ENCODE measurements around the gene USHBP1.

USHBP1 gene

DNA sequence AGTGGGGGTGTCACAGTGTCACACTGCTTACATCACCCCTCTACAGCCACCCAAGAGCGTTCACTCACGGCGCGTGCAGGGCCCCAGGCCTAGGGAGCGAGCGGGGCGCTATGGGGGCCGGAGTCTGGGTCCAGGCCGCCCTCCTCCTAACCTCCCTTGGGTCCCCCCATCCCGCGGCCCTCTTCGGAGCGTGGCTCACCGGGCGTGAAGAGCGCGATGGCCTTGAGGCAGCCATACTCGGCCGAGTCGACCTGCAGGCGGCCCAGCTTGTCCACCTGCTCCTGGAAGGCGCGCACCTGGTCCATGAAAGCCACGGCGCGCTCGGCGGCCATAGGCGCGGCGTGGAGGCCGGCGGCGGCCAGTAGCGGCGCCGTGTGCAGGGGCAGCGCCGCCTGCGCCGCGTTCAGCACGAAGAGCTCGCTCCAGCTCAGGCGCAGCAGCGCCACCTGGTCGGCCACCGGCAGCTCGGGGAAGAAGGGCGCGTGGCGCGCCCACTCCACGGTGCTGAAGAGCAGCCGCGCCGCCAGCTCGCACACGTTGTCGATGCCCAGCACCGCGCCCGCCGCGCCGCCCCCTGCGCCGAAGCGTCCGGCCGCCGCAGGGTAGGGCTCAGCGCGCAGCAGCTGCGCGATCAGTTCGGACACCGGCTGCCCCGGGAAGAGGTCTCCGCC is 29.1 kb downstream of the USHBP1 start:
- CTCF ChIA-PET, result interaction anchor here (0.6 to 1.4 kb wide), 9 partner anchors 10 to 365 kb away, joined by 3 to 6 read pairs (median 3); partner anchors contain the start of genes HAUS8 and NR2F6
- peak; percentile 87 for DNase-seq
- peaks cover 28% of the 10 kb centered on the region for H3K4me1 Mint-ChIP-seq
- peaks cover 7% of the 10 kb centered on the region for H3K36me3 Mint-ChIP-seq
- no peaks in the 10 kb centered on the region for H3K9me3 Mint-ChIP-seq
- H3K27me3 Mint-ChIP-seq, result peaks cover under 1% of the 10 kb centered on the region
- H3K27ac Mint-ChIP-seq, result peak overlapping the region; percentile 88
- peak overlapping the region; percentile 81 for H3K4me3 Mint-ChIP-seq

GRCh38 chr19:17234911-17235299 is 29.6 kb downstream of the USHBP1 start:
- H3K9me3 Mint-ChIP-seq, result no peaks in the 10 kb centered on the region
- peaks cover 10% of the 10 kb centered on the region for H3K36me3 Mint-ChIP-seq
- CTCF ChIA-PET, result interaction anchor here (0.9 to 1.4 kb wide), 6 partner anchors 11 to 160 kb away, joined by 3 to 8 read pairs (median 5); partner anchors contain the start of genes HAUS8, NR2F6 and USE1
- H3K4me1 Mint-ChIP-seq, result peaks cover 28% of the 10 kb centered on the region
- H3K27me3 Mint-ChIP-seq, result no peaks in the 10 kb centered on the region
- DNase-seq, result peak; percentile 81
- H3K4me3 Mint-ChIP-seq, result peak overlapping the region; percentile 81
- peak overlapping the region; percentile 88 for H3K27ac Mint-ChIP-seq

- CTCF ChIA-PET, result no interaction called here
- no peak overlapping the region for H3K27ac Mint-ChIP-seq
Observed at GRCh38 chr19:17232258-17232657, 32.3 kb downstream of the USHBP1 start.

DNA sequence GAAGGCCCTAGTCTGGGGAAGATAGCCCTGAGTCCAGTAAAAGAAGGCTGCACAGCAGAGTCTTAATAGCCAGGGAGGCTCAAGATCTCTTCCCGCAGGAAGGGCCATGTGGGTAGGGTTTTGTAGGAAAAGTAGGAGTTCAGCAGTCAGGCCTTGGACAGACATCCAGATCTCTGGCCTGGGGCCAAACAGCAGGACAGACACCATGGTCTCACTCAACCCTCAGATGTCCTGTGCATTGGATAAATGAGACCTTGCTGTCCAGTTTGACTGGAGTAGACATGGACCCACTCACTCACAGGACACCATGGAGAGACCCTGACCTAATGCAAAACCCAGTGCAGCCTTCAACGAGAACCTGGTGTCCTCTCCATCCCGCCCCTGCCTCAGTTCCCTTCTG is 34.7 kb downstream of the USHBP1 start:
- H3K27me3 Mint-ChIP-seq, result no peaks in the 10 kb centered on the region
- no peak for DNase-seq
- CTCF ChIA-PET, result no interaction called here
- H3K36me3 Mint-ChIP-seq, result peaks cover 18% of the 10 kb centered on the region
- peaks cover 25% of the 10 kb centered on the region for H3K4me1 Mint-ChIP-seq
- H3K27ac Mint-ChIP-seq, result no peak overlapping the region
- no peaks in the 10 kb centered on the region for H3K9me3 Mint-ChIP-seq
- no peak overlapping the region for H3K4me3 Mint-ChIP-seq

More at GRCh38 chr19:17232258-17232657, 32.3 kb downstream of the USHBP1 start:
- Mint-ChIP-seq H3K4me3 (no peak overlapping the region), H3K4me1 (peaks cover 27% of the 10 kb centered on the region), H3K36me3 (peaks cover 15% of the 10 kb centered on the region), H3K9me3 (no peaks in the 10 kb centered on the region), H3K27me3 (no peaks in the 10 kb centered on the region)
- no peak for DNase-seq

DNA sequence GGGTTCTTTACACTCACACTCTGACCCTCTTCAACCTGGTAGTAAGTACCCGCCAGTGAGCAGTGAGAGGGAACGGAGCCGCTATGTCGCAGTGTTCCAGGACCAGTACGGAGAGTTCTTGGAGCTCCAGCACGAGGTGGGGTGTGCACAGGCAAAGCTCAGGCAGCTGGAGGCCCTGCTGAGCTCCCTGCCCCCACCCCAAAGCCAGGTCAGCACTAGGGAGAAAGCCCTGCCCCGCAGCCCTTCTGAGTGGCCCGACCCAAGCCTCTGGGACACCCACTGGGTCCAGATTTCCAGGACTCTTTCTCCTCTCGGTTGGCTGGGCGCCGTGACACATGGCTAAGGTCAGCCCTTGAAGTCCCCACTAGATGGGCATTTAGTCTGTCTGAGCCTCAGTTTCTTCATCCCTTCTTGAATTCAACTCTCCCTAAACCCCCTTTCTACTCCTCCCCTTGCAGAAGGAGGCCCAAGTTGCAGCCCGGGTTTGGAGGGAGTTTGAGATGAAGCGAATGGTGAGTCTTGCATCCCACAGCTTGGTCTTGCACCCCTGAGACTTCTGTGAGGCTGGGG is 36.7 kb downstream of the USHBP1 start:
- Mint-ChIP-seq H3K4me1 (peaks cover 12% of the 10 kb centered on the region), H3K27ac (peak overlapping the region; percentile 65), H3K9me3 (no peaks in the 10 kb centered on the region), H3K36me3 (peaks cover 18% of the 10 kb centered on the region), H3K4me3 (no peak overlapping the region), H3K27me3 (no peaks in the 10 kb centered on the region)
- DNase-seq, result no peak
- CTCF ChIA-PET, result no interaction called here

DNA sequence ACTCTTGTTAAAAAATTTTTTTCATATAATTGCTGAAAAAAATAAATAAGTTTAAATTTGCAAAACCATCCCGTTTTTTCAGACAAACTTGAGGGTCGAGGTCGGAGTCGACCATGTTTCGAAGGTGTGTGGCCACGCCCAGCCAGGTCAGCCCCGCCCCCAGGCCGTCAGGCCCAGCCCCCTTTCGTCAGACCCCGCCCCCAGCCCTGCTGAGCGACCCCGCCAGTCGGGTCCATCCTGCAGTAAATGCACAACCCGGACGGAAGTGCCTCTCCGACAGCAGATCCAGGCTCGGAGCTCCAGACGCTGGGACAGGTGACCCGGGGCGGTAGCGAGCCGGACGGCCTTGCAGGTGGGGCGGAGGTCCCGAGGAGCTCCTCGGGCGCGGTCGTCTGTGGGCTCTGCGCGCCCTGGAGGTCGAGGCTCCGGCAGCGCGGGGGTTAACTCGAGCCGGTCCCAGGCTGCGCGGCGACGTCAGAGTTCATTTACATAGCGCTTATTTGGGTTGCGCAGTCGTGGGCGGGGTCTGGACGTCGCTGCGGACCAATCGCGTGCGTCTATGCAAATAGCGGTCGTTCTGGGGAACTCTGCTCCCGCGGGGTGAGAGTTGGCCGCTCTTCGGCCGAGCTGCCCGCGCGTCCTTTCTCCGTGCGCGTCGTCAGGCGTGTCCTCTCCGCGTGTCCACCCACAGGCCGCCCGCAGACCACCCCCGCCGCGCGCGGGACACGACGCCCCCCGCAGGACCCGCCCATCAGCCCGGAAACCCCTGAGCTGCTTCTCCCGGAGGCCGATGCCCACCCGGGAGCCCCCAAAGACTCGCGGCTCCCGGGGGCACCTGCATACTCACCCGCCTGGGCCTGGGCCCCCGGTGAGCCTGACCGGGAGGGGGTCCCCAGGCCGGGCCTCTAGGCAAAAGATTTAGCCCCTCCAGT is 38.3 kb downstream of the USHBP1 start, which contains the start of gene OCEL1:
TSS of gene OCEL1 (plus strand) at position 225 of the 932 bp plus-strand sequence. CDS start at position 247, 22 bp downstream.
- H3K36me3 Mint-ChIP-seq, result peaks cover 13% of the 10 kb centered on the region
- peak within 1 kb of the TSS; percentile 84 for H3K4me3 Mint-ChIP-seq
- H3K27me3 Mint-ChIP-seq, result no peaks in the 10 kb centered on the region
- no peaks in the 10 kb centered on the region for H3K9me3 Mint-ChIP-seq
- peak within 1 kb of the TSS; percentile 97 for H3K27ac Mint-ChIP-seq
- H3K4me1 Mint-ChIP-seq, result peaks cover 12% of the 10 kb centered on the region
- peak; percentile 99 for DNase-seq
- CTCF ChIA-PET, result no interaction called here

DNA sequence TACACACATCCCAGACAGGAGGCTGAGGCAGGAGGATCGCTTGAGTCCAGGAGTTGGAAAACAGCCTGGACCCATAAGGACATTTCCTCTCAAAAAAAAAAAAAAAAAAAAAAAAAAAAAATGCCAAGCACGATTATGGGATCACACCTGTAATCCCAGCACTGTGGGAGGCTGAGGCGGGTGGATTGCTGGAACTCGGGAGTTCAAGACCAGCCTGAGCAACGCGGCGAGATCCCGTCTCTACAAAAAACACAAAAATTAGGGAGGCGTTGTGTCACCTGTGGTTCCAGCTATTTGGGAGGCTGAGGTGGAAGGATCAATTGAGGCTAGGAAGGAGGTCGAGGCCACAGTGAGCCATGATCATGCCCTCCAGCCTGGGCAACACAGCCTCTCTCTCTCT is 39.5 kb downstream of the USHBP1 start:
- CTCF ChIA-PET, result no interaction called here
- no peaks in the 10 kb centered on the region for H3K9me3 Mint-ChIP-seq
- H3K36me3 Mint-ChIP-seq, result peaks cover 8% of the 10 kb centered on the region
- peak overlapping the region; percentile 84 for H3K4me3 Mint-ChIP-seq
- DNase-seq, result no peak
- peaks cover 4% of the 10 kb centered on the region for H3K27me3 Mint-ChIP-seq
- H3K4me1 Mint-ChIP-seq, result peaks cover 15% of the 10 kb centered on the region
- no peak overlapping the region for H3K27ac Mint-ChIP-seq

DNA sequence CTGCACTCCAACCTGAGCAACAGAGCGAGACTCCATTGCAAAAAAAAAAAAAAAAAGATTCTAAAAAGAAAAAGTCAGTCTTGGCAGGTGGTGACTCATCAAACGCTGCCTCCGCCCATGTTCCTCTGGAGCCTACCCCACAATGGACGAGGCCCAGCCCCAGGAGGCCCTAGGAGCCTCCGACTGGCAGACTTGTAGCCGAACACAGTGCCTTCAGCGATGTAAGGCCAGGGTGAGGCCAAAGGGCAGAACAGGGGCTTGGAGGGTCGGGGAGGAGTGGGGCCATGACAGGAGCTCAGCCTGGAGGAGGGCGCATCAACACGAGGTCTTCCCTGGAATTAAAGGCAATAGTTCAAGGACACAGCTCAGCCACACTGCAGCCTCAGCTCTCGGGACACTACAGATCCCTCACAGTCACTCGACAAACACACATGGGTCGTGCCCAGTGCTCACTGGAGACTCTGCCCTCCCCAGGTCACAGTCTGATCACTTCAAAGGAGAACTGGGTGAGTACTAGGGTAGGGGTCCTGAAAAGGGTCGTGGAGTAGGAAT is 44.3 kb downstream of the USHBP1 start:
- H3K4me3 Mint-ChIP-seq, result no peak overlapping the region
- peaks cover 4% of the 10 kb centered on the region for H3K27me3 Mint-ChIP-seq
- peaks cover 26% of the 10 kb centered on the region for H3K36me3 Mint-ChIP-seq
- DNase-seq, result no peak
- H3K4me1 Mint-ChIP-seq, result peaks cover 16% of the 10 kb centered on the region
- CTCF ChIA-PET, result no interaction called here
- H3K27ac Mint-ChIP-seq, result no peak overlapping the region
- H3K9me3 Mint-ChIP-seq, result no peaks in the 10 kb centered on the region

- peaks cover 24% of the 10 kb centered on the region for H3K4me1 Mint-ChIP-seq
- H3K27ac Mint-ChIP-seq, result no peak overlapping the region
- CTCF ChIA-PET, result no interaction called here
- DNase-seq, result no peak
- peaks cover 30% of the 10 kb centered on the region for H3K36me3 Mint-ChIP-seq
- no peaks in the 10 kb centered on the region for H3K9me3 Mint-ChIP-seq
- H3K4me3 Mint-ChIP-seq, result no peak overlapping the region
- H3K27me3 Mint-ChIP-seq, result peaks cover 4% of the 10 kb centered on the region
Observed at GRCh38 chr19:17219286-17219685, 45.3 kb downstream of the USHBP1 start.

DNA sequence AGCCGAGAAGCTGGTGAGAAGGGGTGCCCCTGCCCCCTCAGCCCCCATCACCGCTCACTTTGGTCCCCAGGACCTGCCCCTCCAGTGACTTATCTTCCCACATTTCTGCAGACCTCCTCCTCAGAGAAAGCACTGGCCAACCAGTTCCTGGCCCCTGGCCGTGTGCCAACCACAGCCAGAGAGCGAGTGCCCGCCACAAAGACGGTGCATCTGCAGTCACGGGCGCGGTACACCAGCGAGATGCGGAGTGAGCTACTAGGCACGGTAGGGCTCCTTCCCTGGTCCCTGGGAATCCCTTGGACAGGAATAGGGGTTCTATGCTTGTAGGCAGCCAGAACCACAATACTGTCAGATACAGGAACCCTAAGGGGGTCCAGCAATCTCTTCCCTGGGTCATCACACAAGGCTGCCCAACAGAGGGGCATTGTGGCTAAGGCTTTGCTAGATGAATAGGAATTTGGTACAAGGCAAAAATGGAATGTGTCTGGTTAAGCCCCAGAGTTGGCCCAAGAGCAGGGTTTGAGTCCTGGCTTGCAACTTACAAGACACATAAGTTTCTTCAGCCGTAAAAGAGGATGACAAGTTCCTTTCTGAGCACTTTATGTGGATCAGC is 48.4 kb downstream of the USHBP1 start:
- Mint-ChIP-seq H3K4me3 (peak overlapping the region; percentile 89), H3K27me3 (peaks cover 4% of the 10 kb centered on the region), H3K27ac (peak overlapping the region; percentile 99), H3K9me3 (no peaks in the 10 kb centered on the region), H3K36me3 (peaks cover 45% of the 10 kb centered on the region), H3K4me1 (peaks cover 25% of the 10 kb centered on the region)
- DNase-seq, result no peak
- CTCF ChIA-PET, result no interaction called here

DNA sequence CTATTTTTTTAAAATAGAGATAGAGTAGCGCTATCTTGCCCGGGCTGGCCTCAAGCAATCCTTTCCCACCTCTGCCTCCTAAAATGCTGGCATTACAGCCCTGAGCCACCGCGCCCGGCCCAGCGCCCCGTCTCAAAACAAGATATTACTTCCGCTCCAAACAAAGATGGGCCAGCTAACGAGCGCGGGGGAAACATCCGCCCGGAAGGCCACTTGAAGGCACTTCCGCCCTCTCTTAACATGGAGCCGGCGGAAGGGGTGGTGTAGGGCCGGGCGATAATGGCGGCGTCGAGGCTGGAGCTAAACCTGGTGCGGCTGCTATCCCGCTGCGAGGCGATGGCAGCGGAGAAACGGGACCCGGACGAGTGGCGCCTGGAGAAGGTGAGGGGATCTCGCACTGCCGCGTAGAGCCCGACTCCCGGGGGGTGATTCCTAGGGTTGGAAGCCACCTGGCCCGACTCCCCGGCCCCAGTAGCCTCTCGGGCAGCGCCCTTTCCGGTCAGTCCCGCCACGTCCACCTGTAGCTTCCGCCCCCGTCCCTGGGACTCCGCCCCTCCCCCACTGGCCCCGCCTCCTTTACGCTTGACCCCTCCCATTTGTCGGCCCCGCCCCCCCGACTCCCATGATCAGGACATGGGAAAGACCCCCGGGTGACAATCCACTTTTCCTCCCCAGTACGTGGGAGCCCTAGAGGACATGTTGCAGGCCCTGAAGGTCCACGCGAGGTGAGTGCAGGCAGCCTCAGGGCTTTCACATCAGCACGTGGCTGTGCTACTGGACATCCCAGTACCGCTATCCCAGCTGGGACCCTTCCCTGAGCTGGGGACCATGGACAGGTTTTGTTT is 49.2 kb downstream of the USHBP1 start, which contains the start of gene USE1:
TSS of gene USE1 (plus strand) at position 231 of the 845 bp plus-strand sequence. CDS start at position 280, 49 bp downstream.
- CTCF ChIA-PET, result interaction anchor here (1.9 kb wide), 1 partner anchor 19 kb away, joined by 5 read pairs; no protein-coding TSS in a partner anchor
- peaks cover 48% of the 10 kb centered on the region for H3K36me3 Mint-ChIP-seq
- no peaks in the 10 kb centered on the region for H3K9me3 Mint-ChIP-seq

GRCh38 chr19:17214508-17215126 is 49.9 kb downstream of the USHBP1 start:
- DNase-seq, result no peak
- H3K36me3 Mint-ChIP-seq, result peaks cover 52% of the 10 kb centered on the region
- peak overlapping the region; percentile 89 for H3K4me3 Mint-ChIP-seq
- H3K27ac Mint-ChIP-seq, result peak overlapping the region; percentile 99
- CTCF ChIA-PET, result interaction anchor here (1.9 kb wide), 1 partner anchor 20 kb away, joined by 5 read pairs; no protein-coding TSS in a partner anchor
- no peaks in the 10 kb centered on the region for H3K9me3 Mint-ChIP-seq
- H3K4me1 Mint-ChIP-seq, result peaks cover 28% of the 10 kb centered on the region
- H3K27me3 Mint-ChIP-seq, result no peaks in the 10 kb centered on the region

More for the DNA sequence above, 49.2 kb downstream of the USHBP1 start, which contains the start of gene USE1:
- H3K27me3 Mint-ChIP-seq, result peaks cover 2% of the 10 kb centered on the region
- DNase-seq, result peak; percentile 93
- peak within 1 kb of the TSS; percentile 99 for H3K27ac Mint-ChIP-seq
- peak within 1 kb of the TSS; percentile 89 for H3K4me3 Mint-ChIP-seq
- peaks cover 25% of the 10 kb centered on the region for H3K4me1 Mint-ChIP-seq
